ENCODE data around the gene SIL1.
"Not testable (repeated sequence)": the region's sequence is repeated elsewhere in the genome, so short reads cannot be mapped to it uniquely, and the experiment has no call there.

Gene SIL1

GRCh38 chr5:139222346-139222745 is 24.2 kb upstream of the SIL1 start:
- H3K9me3 ChIP-seq (ENCODE audit: insufficient read depth, low read depth, low read length), result no peaks in the 10 kb centered on the region
- H3K4me3 ChIP-seq (ENCODE audit: low read length), result no peak overlapping the region
- 79% methylated on average over 2 of the region's 3 CpGs for WGBS
- no peak overlapping the region for H3K27ac ChIP-seq (ENCODE audit: low read depth, low read length)
- H3K36me3 ChIP-seq (ENCODE audit: insufficient read depth, low read length), result no peaks in the 10 kb centered on the region
- no peaks in the 10 kb centered on the region for H3K4me1 ChIP-seq (ENCODE audit: insufficient read depth, low read length)
- no peak overlapping the region for H3K9ac ChIP-seq (ENCODE audit: low read depth, low read length)
- no peaks in the 10 kb centered on the region for H3K27me3 ChIP-seq (ENCODE audit: insufficient read depth, low read length)

- H3K27ac ChIP-seq (ENCODE audit: low read depth, low read length); H3K4me1 ChIP-seq (ENCODE audit: insufficient read depth, low read length); H3K27me3 ChIP-seq (ENCODE audit: insufficient read depth, low read length); H3K4me3 ChIP-seq (ENCODE audit: low read length); H3K9me3 ChIP-seq (ENCODE audit: insufficient read depth, low read depth, low read length); H3K9ac ChIP-seq (ENCODE audit: low read depth, low read length); H3K36me3 ChIP-seq (ENCODE audit: insufficient read depth, low read length): not testable (repeated sequence)
- 83% methylated on average over 6 of the region's 7 CpGs for WGBS
These were observed 19.9 kb upstream of the SIL1 start for GRCh38 chr5:139218038-139218437.

GRCh38 chr5:139215107-139215975 is 17.2 kb upstream of the SIL1 start:
- Histone ChIP-seq H3K4me1 (ENCODE audit: insufficient read depth, low read length) (peaks cover 8% of the 10 kb centered on the region; the same call in 1 of the 2 replicates), H3K27me3 (ENCODE audit: insufficient read depth, low read length) (no peaks in the 10 kb centered on the region), H3K9ac (ENCODE audit: low read depth, low read length) (no peak overlapping the region), H3K36me3 (ENCODE audit: insufficient read depth, low read length) (no peaks in the 10 kb centered on the region), H3K27ac (ENCODE audit: low read depth, low read length) (no peak overlapping the region), H3K9me3 (ENCODE audit: insufficient read depth, low read depth, low read length) (no peaks in the 10 kb centered on the region), H3K4me3 (ENCODE audit: low read length) (no peak overlapping the region)
- 82% methylated on average over 14 of the region's 15 CpGs for WGBS

- Histone ChIP-seq H3K9ac (ENCODE audit: low read depth, low read length) (no peak overlapping the region), H3K4me1 (ENCODE audit: insufficient read depth, low read length) (peaks cover 8% of the 10 kb centered on the region; the same call in 1 of the 2 replicates), H3K36me3 (ENCODE audit: insufficient read depth, low read length) (no peaks in the 10 kb centered on the region), H3K27me3 (ENCODE audit: insufficient read depth, low read length) (no peaks in the 10 kb centered on the region), H3K4me3 (ENCODE audit: low read length) (no peak overlapping the region), H3K27ac (ENCODE audit: low read depth, low read length) (no peak overlapping the region), H3K9me3 (ENCODE audit: insufficient read depth, low read depth, low read length) (no peaks in the 10 kb centered on the region)
- WGBS, result 100% methylated on average over 2 of the region's 2 CpGs
These were observed 16.5 kb upstream of the SIL1 start for GRCh38 chr5:139214646-139215045.

GRCh38 chr5:139212906-139213305 is 14.7 kb upstream of the SIL1 start:
- H3K27ac ChIP-seq (ENCODE audit: low read depth, low read length), result no peak overlapping the region
- H3K9ac ChIP-seq (ENCODE audit: low read depth, low read length), result no peak overlapping the region
- no peaks in the 10 kb centered on the region for H3K27me3 ChIP-seq (ENCODE audit: insufficient read depth, low read length)
- H3K4me1 ChIP-seq (ENCODE audit: insufficient read depth, low read length), result peaks cover 8% of the 10 kb centered on the region; the same call in 1 of the 2 replicates
- H3K36me3 ChIP-seq (ENCODE audit: insufficient read depth, low read length), result no peaks in the 10 kb centered on the region
- 87% methylated on average over 2 of the region's 2 CpGs for WGBS
- no peak overlapping the region for H3K4me3 ChIP-seq (ENCODE audit: low read length)
- H3K9me3 ChIP-seq (ENCODE audit: insufficient read depth, low read depth, low read length), result no peaks in the 10 kb centered on the region

- Histone ChIP-seq H3K9me3 (ENCODE audit: insufficient read depth, low read depth, low read length) (no peaks in the 10 kb centered on the region), H3K27ac (ENCODE audit: low read depth, low read length) (no peak overlapping the region), H3K4me3 (ENCODE audit: low read length) (no peak overlapping the region), H3K4me1 (ENCODE audit: insufficient read depth, low read length) (peaks cover 8% of the 10 kb centered on the region; the same call in 1 of the 2 replicates), H3K27me3 (ENCODE audit: insufficient read depth, low read length) (no peaks in the 10 kb centered on the region), H3K36me3 (ENCODE audit: insufficient read depth, low read length) (no peaks in the 10 kb centered on the region), H3K9ac (ENCODE audit: low read depth, low read length) (no peak overlapping the region)
- 97% methylated on average over 2 of the region's 3 CpGs for WGBS
These were observed 14.3 kb upstream of the SIL1 start for GRCh38 chr5:139212486-139212885.

- Histone ChIP-seq H3K9ac (ENCODE audit: low read depth, low read length) (no peak overlapping the region), H3K27me3 (ENCODE audit: insufficient read depth, low read length) (no peaks in the 10 kb centered on the region), H3K27ac (ENCODE audit: low read depth, low read length) (no peak overlapping the region), H3K36me3 (ENCODE audit: insufficient read depth, low read length) (no peaks in the 10 kb centered on the region), H3K4me1 (ENCODE audit: insufficient read depth, low read length) (peaks cover 8% of the 10 kb centered on the region; the same call in 1 of the 2 replicates), H3K9me3 (ENCODE audit: insufficient read depth, low read depth, low read length) (no peaks in the 10 kb centered on the region), H3K4me3 (ENCODE audit: low read length) (no peak overlapping the region)
- WGBS, result 66% methylated on average over 4 of the region's 4 CpGs
These were observed 12.4 kb upstream of the SIL1 start for GRCh38 chr5:139210585-139210984.

- WGBS, result 97% methylated on average over 3 of the region's 3 CpGs
- H3K4me3 ChIP-seq (ENCODE audit: low read length), result no peak overlapping the region
- no peaks in the 10 kb centered on the region for H3K27me3 ChIP-seq (ENCODE audit: insufficient read depth, low read length)
- no peak overlapping the region for H3K9ac ChIP-seq (ENCODE audit: low read depth, low read length)
- no peaks in the 10 kb centered on the region for H3K36me3 ChIP-seq (ENCODE audit: insufficient read depth, low read length)
- no peaks in the 10 kb centered on the region for H3K9me3 ChIP-seq (ENCODE audit: insufficient read depth, low read depth, low read length)
- 0 out of 2 replicates have a peak, but pooled peaks cover 3% of the 10 kb centered on the region for H3K4me1 ChIP-seq (ENCODE audit: insufficient read depth, low read length)
- no peak overlapping the region for H3K27ac ChIP-seq (ENCODE audit: low read depth, low read length)
These were observed 9.3 kb upstream of the SIL1 start for GRCh38 chr5:139207297-139208000.

GRCh38 chr5:139205586-139205985 is 7.4 kb upstream of the SIL1 start:
- 97% methylated on average over 2 of the region's 2 CpGs for WGBS
- Histone ChIP-seq H3K9me3 (ENCODE audit: insufficient read depth, low read depth, low read length) (no peaks in the 10 kb centered on the region), H3K9ac (ENCODE audit: low read depth, low read length) (no peak overlapping the region), H3K36me3 (ENCODE audit: insufficient read depth, low read length) (no peaks in the 10 kb centered on the region), H3K4me1 (ENCODE audit: insufficient read depth, low read length) (0 out of 2 replicates have a peak, but pooled peaks cover 1% of the 10 kb centered on the region), H3K27me3 (ENCODE audit: insufficient read depth, low read length) (no peaks in the 10 kb centered on the region), H3K4me3 (ENCODE audit: low read length) (no peak overlapping the region), H3K27ac (ENCODE audit: low read depth, low read length) (no peak overlapping the region)

GRCh38 chr5:139205124-139205523 is 7.0 kb upstream of the SIL1 start:
- no peaks in the 10 kb centered on the region for H3K4me1 ChIP-seq (ENCODE audit: insufficient read depth, low read length)
- no peaks in the 10 kb centered on the region for H3K36me3 ChIP-seq (ENCODE audit: insufficient read depth, low read length)
- no peak overlapping the region for H3K27ac ChIP-seq (ENCODE audit: low read depth, low read length)
- no peak overlapping the region for H3K9ac ChIP-seq (ENCODE audit: low read depth, low read length)
- no peak overlapping the region for H3K4me3 ChIP-seq (ENCODE audit: low read length)
- H3K9me3 ChIP-seq (ENCODE audit: insufficient read depth, low read depth, low read length), result no peaks in the 10 kb centered on the region
- H3K27me3 ChIP-seq (ENCODE audit: insufficient read depth, low read length), result no peaks in the 10 kb centered on the region
- WGBS, result 92% methylated on average over 4 of the region's 4 CpGs

- 89% methylated on average over 2 of the region's 2 CpGs for WGBS
- Histone ChIP-seq H3K9ac (ENCODE audit: low read depth, low read length) (no peak overlapping the region), H3K9me3 (ENCODE audit: insufficient read depth, low read depth, low read length) (no peaks in the 10 kb centered on the region), H3K27ac (ENCODE audit: low read depth, low read length) (no peak overlapping the region), H3K36me3 (ENCODE audit: insufficient read depth, low read length) (no peaks in the 10 kb centered on the region), H3K4me1 (ENCODE audit: insufficient read depth, low read length) (no peaks in the 10 kb centered on the region), H3K27me3 (ENCODE audit: insufficient read depth, low read length) (no peaks in the 10 kb centered on the region), H3K4me3 (ENCODE audit: low read length) (no peak overlapping the region)
These were observed 6.0 kb upstream of the SIL1 start for GRCh38 chr5:139204196-139204595.
